ENCODE results near the gene ZNF282. TPM values are rescaled to one million over a fixed set of nuclear protein-coding genes. Genes with fewer than 3 reads are reported as not detected.

Gene ZNF282
- total RNA-seq, 1 experiment from 2014 or later: 31.4 TPM

GRCh38 chr7:149197675-149198074 lies 2.3 kb downstream of the ZNF282 start:
- BruUV-seq (replicated peaks): no TSS peak
- H3K36me3 ChIP-seq (ENCODE audit: low read depth, low read length): peaks cover 23% of the 10 kb centered on the region
- H3K4me3 ChIP-seq (ENCODE audit: low read length): no peak overlapping the region
- ChIA-PET CTCF (no interaction called here), POLR2A (ENCODE audit: unreplicated experiment) (no interaction called here)
- intact Hi-C loops (cut with micrococcal nuclease): loop anchor here (2.0 to 10.0 kb wide), 2 partner anchors 41 to 207 kb away; partner anchors contain the start of gene ZNF212
- H3K27me3 ChIP-seq (ENCODE audit: low read length): no peaks in the 10 kb centered on the region
- no peak for TF ChIP-seq EZH2phosphoT487 (IDR thresholded peaks at IDR 0.05; ENCODE audit: borderline replicate concordance, low read length)
- no peak for TF ChIP-seq CTCF (conservative IDR thresholded peaks at IDR 0.05; ENCODE audit: low read depth, low read length)
- TF ChIP-seq EZH2 (IDR thresholded peaks at IDR 0.05; ENCODE audit: low read length, unreplicated experiment): no peak
- DNase-seq (no peak), ATAC-seq (no peak)
- H3K9me3 ChIP-seq (ENCODE audit: low read length): no peaks in the 10 kb centered on the region
- peaks cover 37% of the 10 kb centered on the region for H3K4me1 ChIP-seq (ENCODE audit: insufficient read depth, low read length)
- H4K20me1 ChIP-seq (ENCODE audit: low read length): no peaks in the 10 kb centered on the region
- no peak overlapping the region for H2AFZ ChIP-seq (ENCODE audit: low read length)
- no peaks in the 10 kb centered on the region for H3K9me2 ChIP-seq (replicated peaks; ENCODE audit: low read length)
- H3K4me2 ChIP-seq (ENCODE audit: low read length): no peak overlapping the region; the same call in 1 of the 2 replicates
- H3K9ac ChIP-seq (ENCODE audit: low read length): no peak overlapping the region
- H3F3A ChIP-seq (ENCODE audit: low read length, unreplicated experiment): no peaks in the 10 kb centered on the region
- peaks cover 55% of the 10 kb centered on the region for H3K79me2 ChIP-seq (ENCODE audit: low read length)
- H3K27ac ChIP-seq (ENCODE audit: low read length): no peak overlapping the region

GRCh38 chr7:149198161-149198816 lies 2.9 kb downstream of the ZNF282 start:
- H3K9me3 ChIP-seq (ENCODE audit: low read length): no peaks in the 10 kb centered on the region
- TF ChIP-seq EZH2 (IDR thresholded peaks at IDR 0.05; ENCODE audit: low read length, unreplicated experiment) (no peak), EZH2phosphoT487 (IDR thresholded peaks at IDR 0.05; ENCODE audit: borderline replicate concordance, low read length) (no peak), CTCF (conservative IDR thresholded peaks at IDR 0.05; ENCODE audit: low read depth, low read length) (no peak)
- no peak overlapping the region for H3K9ac ChIP-seq (ENCODE audit: low read length)
- H3K36me3 ChIP-seq (ENCODE audit: low read depth, low read length): peaks cover 26% of the 10 kb centered on the region
- no peaks in the 10 kb centered on the region for H3K27me3 ChIP-seq (ENCODE audit: low read length)
- no peaks in the 10 kb centered on the region for H3K9me2 ChIP-seq (replicated peaks; ENCODE audit: low read length)
- no peaks in the 10 kb centered on the region for H3F3A ChIP-seq (ENCODE audit: low read length, unreplicated experiment)
- H3K4me1 ChIP-seq (ENCODE audit: insufficient read depth, low read length): peaks cover 37% of the 10 kb centered on the region
- H3K4me2 ChIP-seq (ENCODE audit: low read length): no peak overlapping the region
- H2AFZ ChIP-seq (ENCODE audit: low read length): no peak overlapping the region
- ChIA-PET CTCF (no interaction called here), POLR2A (ENCODE audit: unreplicated experiment) (no interaction called here)
- no TSS peak for BruUV-seq (replicated peaks)
- no peaks in the 10 kb centered on the region for H4K20me1 ChIP-seq (ENCODE audit: low read length)
- intact Hi-C loops (cut with micrococcal nuclease): loop anchor here (2.0 to 10.0 kb wide), 2 partner anchors 41 to 207 kb away; partner anchors contain the start of gene ZNF212
- H3K27ac ChIP-seq (ENCODE audit: low read length): no peak overlapping the region
- ATAC-seq: no peak
- no peak overlapping the region for H3K4me3 ChIP-seq (ENCODE audit: low read length)
- H3K79me2 ChIP-seq (ENCODE audit: low read length): peaks cover 61% of the 10 kb centered on the region
- no peak for DNase-seq
